Fibroblast of lung (primary cell): ENCODE measurements around the gene GPR3. TPM values are rescaled to one million over a fixed set of nuclear protein-coding genes. Genes with fewer than 3 reads are reported as not detected.

Experiments
- DNase-seq, 2 donors: peaks; one replicate each; pipeline versions ENCODE4 v3.0.0 to v3.0.0-alpha.2; 2010; ENCODE audit warnings: low read depth in 2 of 2
- H2AFZ ChIP-seq: 2 replicates; pipeline ENCODE4 v1.5.1; 2012; ENCODE audit warnings: low read length, control low read depth, inconsistent platforms
- H3K27ac ChIP-seq: 2 replicates; pipeline ENCODE4 v1.5.1; 2011; ENCODE audit warnings: low read length, control low read depth; ENCODE audit not compliant: insufficient read depth
- H3K27me3 ChIP-seq: 2 replicates; pipeline ENCODE4 v1.5.1; 2011; ENCODE audit warnings: mild to moderate bottlenecking, low read length; ENCODE audit not compliant: control insufficient read depth, insufficient read depth
- H3K36me3 ChIP-seq: 2 replicates; pipeline ENCODE4 v1.5.1; 2011; ENCODE audit warnings: low read length; ENCODE audit not compliant: control insufficient read depth, insufficient read depth
- H3K4me1 ChIP-seq: 2 replicates; pipeline ENCODE4 v1.5.1; 2011; ENCODE audit warnings: low read length; ENCODE audit not compliant: control insufficient read depth, insufficient read depth; ENCODE audit errors: extremely low read depth
- H3K4me2 ChIP-seq: 2 replicates; pipeline ENCODE4 v1.5.1; 2011; ENCODE audit warnings: low read length, control low read depth; ENCODE audit not compliant: insufficient read depth; ENCODE audit errors: extremely low read depth
- H3K4me3 ChIP-seq, 4 experiments: fragments of 200-600 bp in 1 of 4; sonication (generic) in 1 of 4; replicated peaks in 1 of 4; 2 replicates each; pipeline ENCODE4 v1.5.1; 2011 to 2016; ENCODE audit warnings: low read length in 4 of 4, low read depth in 3 of 4, mild to moderate bottlenecking in 3 of 4, control low read depth in 2 of 4, inconsistent platforms in 1 of 4, mixed read lengths in 1 of 4; ENCODE audit not compliant: insufficient read depth in 1 of 4; ENCODE audit errors: control extremely low read depth in 1 of 4
- H3K79me2 ChIP-seq: 2 replicates; pipeline ENCODE4 v1.5.1; 2012; ENCODE audit warnings: mild to moderate bottlenecking, low read length, inconsistent platforms; ENCODE audit not compliant: control insufficient read depth, insufficient read depth
- H3K9ac ChIP-seq: 2 replicates; pipeline ENCODE4 v1.5.1; 2011; ENCODE audit warnings: mild to moderate bottlenecking, low read length, control low read depth; ENCODE audit not compliant: insufficient read depth
- H3K9me3 ChIP-seq: 2 replicates; pipeline ENCODE4 v1.5.1; 2012; ENCODE audit warnings: low read depth, low read length; ENCODE audit not compliant: control insufficient read depth, insufficient read depth
- H4K20me1 ChIP-seq: 2 replicates; pipeline ENCODE4 v1.5.1; 2011; ENCODE audit warnings: low read length; ENCODE audit not compliant: control insufficient read depth, insufficient read depth; ENCODE audit errors: extremely low read depth
- CTCF ChIP-seq, 2 donors: IDR thresholded peaks in 1 of 2; conservative IDR thresholded peaks in 1 of 2; 1 replicate in 1 of 2; 2 replicates in 1 of 2; pipeline ENCODE4 v1.5.1; 2011 to 2012; ENCODE audit warnings: low read length in 2 of 2, control low read depth in 1 of 2, inconsistent platforms in 1 of 2, low read depth in 1 of 2, mild to moderate bottlenecking in 1 of 2
- EZH2 ChIP-seq: IDR thresholded peaks from 2 replicates; pipeline ENCODE4 v1.5.1; 2012; ENCODE audit warnings: low read length, control low read depth, mild to moderate bottlenecking; ENCODE audit errors: missing control alignments
- polyA plus RNA-seq, 2 donors: library from polyadenylated mRNA; depleted of rRNA in 1 of 2; stranded (reverse) in 1 of 2; unstranded in 1 of 2; fragments of >200 nt; gene quantifications; 2 replicates each; pipeline ENCODE4 v1.2.1, GENCODE V29; 2011 to 2012; ENCODE audit warnings: missing spikeins in 1 of 2
- total RNA-seq: library from RNA; depleted of rRNA; stranded (reverse); fragments of >200 nt; gene quantifications from 2 replicates; pipeline ENCODE4 v1.2.1, GENCODE V29; 2014

Gene GPR3
- total and polyA plus RNA-seq, 2 donors (not counting 1 experiment from before 2014, with no cell fraction given), result 0.17 to 0.82 TPM

DNA sequence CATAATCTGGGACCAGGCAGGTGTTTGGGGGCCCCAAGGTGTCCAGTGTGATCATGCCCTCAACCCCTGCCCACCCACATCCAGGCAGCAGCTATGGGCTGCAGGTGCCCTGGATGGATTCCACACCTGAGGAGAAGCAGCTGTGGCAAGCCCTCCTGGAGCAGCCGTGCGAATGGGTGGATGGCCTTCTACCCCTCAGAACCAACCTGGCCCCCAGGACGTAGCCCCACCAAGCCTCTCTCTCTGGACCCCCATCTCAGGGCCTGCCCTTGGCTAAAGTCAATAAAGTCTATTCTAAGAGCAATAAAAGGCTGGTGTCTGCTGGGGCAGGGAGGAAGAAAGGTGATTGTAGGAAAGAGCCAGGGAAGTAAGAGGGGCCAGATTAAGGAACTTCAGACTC lies 38.8 kb upstream of the GPR3 start:
- no peak for DNase-seq
- H3K27me3 ChIP-seq, result no peaks in the 10 kb centered on the region
- no peak overlapping the region for H3K9ac ChIP-seq
- no peak overlapping the region for H3K4me2 ChIP-seq
- no peak for TF ChIP-seq CTCF (conservative IDR thresholded peaks at IDR 0.05 in 1 of 2, IDR thresholded peaks at IDR 0.05 in 1 of 2; ENCODE audit: low read depth in 1 of 2, low read length in 2 of 2)
- TF ChIP-seq EZH2, result no peak
- H4K20me1 ChIP-seq, result no peaks in the 10 kb centered on the region
- no peaks in the 10 kb centered on the region for H3K79me2 ChIP-seq
- H3K27ac ChIP-seq, result no peak overlapping the region
- no peak overlapping the region for H2AFZ ChIP-seq
- H3K4me1 ChIP-seq, result no peaks in the 10 kb centered on the region
- H3K4me3 ChIP-seq, result no peak overlapping the region
- no peaks in the 10 kb centered on the region for H3K9me3 ChIP-seq
- H3K36me3 ChIP-seq, result peaks cover 22% of the 10 kb centered on the region

DNA sequence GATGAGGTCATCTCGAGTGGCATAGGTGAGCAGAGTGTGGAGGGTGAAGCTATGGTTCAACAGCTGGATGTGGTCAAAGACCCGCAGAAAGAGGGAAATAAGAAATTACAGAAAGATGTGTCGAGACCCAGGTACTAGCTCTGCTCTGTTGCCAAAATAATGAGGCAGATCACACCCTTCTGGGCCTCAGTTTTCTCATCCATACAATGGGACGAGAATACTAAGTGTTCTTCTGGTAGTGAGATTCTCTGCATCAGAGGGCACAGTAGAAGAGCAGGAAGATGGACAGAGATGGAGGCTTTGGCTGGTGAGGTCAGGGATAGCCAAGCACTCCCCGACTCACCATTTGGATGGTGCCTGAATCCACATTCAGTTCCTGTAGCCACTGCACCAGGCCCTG lies 36.7 kb upstream of the GPR3 start:
- H3K9me3 ChIP-seq, result no peaks in the 10 kb centered on the region
- H4K20me1 ChIP-seq, result no peaks in the 10 kb centered on the region
- no peak overlapping the region for H3K27ac ChIP-seq
- DNase-seq, result no peak
- H3K79me2 ChIP-seq, result no peaks in the 10 kb centered on the region
- no peak overlapping the region for H3K4me2 ChIP-seq
- no peaks in the 10 kb centered on the region for H3K4me1 ChIP-seq
- H3K9ac ChIP-seq, result no peak overlapping the region
- H3K36me3 ChIP-seq, result peaks cover 27% of the 10 kb centered on the region
- no peak overlapping the region for H3K4me3 ChIP-seq
- no peaks in the 10 kb centered on the region for H3K27me3 ChIP-seq
- H2AFZ ChIP-seq, result no peak overlapping the region
- TF ChIP-seq EZH2 (no peak), CTCF (conservative IDR thresholded peaks at IDR 0.05 in 1 of 2, IDR thresholded peaks at IDR 0.05 in 1 of 2; ENCODE audit: low read depth in 1 of 2, low read length in 2 of 2) (no peak)

GRCh38 chr1:27356277-27356618 lies 36.2 kb upstream of the GPR3 start:
- Histone ChIP-seq H3K79me2 (no peaks in the 10 kb centered on the region), H3K9ac (no peak overlapping the region), H3K9me3 (no peaks in the 10 kb centered on the region), H3K4me2 (no peak overlapping the region), H3K4me3 (no peak overlapping the region), H2AFZ (no peak overlapping the region), H3K27me3 (no peaks in the 10 kb centered on the region), H3K4me1 (no peaks in the 10 kb centered on the region), H3K36me3 (peaks cover 29% of the 10 kb centered on the region), H3K27ac (no peak overlapping the region), H4K20me1 (no peaks in the 10 kb centered on the region)
- DNase-seq, result no peak
- TF ChIP-seq EZH2 (no peak), CTCF (conservative IDR thresholded peaks at IDR 0.05 in 1 of 2, IDR thresholded peaks at IDR 0.05 in 1 of 2; ENCODE audit: low read depth in 1 of 2, low read length in 2 of 2) (no peak)
